ENCODE measurements around the gene NT5DC2. TPM values are rescaled to one million over a fixed set of nuclear protein-coding genes. Genes with fewer than 3 reads are reported as not detected.

The NT5DC2 gene
- total RNA-seq, 1 experiment from 2014 or later = 377 TPM

DNA sequence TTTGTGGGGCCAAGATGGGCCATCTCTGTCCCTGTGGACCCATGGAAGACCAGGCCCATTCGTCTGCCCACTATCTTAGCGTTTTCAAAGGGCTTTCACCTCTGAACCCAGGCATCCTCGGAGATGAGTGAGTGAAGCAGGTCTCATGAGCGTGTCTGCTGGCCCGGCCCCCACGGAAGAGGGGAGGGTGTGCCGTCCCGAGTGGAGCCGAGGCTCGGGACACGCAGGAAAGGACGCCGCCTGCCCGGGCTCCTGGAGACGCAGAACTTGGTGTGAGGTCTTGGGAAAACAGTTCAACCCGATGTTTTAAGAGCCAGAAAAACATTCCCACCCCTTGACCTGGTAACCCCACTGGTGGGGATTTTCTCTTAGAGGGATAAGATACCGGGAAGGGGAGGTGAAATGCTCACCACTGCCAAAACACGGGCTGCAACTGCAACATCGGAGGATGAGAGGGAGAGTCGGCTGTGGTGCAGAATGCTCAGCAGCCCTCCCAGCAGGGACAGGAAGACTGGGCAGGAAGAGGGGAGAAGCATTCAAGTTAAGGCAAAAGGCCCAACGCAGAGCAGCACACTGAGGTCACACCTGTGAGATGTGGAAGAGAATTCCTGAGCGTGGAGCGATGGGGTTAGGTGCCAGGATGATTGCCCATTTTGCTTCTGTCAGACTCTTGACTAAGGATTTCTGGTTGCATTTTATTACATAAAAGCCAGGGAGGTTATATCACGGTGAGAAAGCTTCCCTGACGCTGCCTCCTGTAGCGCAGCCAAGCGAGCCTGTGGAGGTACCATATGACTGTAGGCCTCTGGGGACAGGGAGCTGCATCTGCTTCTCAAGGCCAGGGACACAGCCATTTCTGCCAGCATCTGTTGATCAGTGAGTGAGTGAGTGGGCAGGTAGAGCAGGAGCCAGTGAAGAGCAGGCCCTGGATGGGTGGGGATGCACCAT is 52.6 kb downstream of the NT5DC2 start:
- ChIA-PET CTCF (interaction anchor here (0.7 to 2.5 kb wide), 8 partner anchors 10 to 204 kb away, joined by 3 to 12 read pairs (median 6); partner anchors contain the start of genes PBRM1, STAB1 and UQCC5), POLR2A (no interaction called here)
- Mint-ChIP-seq H3K9me3 (no peaks in the 10 kb centered on the region), H3K27ac (peak overlapping the region; percentile 50; the same call in 1 of the 2 replicates), H3K36me3 (peaks cover 55% of the 10 kb centered on the region), H3K27me3 (ENCODE audit: low read depth) (no peaks in the 10 kb centered on the region), H3K4me3 (no peak overlapping the region), H3K4me1 (no peaks in the 10 kb centered on the region)
- no peak for DNase-seq (ENCODE audit: low spot score)
- ATAC-seq = no peak
- no peak for TF ChIP-seq PRRX2 (CRISPR knock-in tag; IDR thresholded peaks at IDR 0.05)
- no peak for TF ChIP-seq ZNF423 (CRISPR knock-in tag; IDR thresholded peaks at IDR 0.05)
- TF ChIP-seq, protein P1, sequence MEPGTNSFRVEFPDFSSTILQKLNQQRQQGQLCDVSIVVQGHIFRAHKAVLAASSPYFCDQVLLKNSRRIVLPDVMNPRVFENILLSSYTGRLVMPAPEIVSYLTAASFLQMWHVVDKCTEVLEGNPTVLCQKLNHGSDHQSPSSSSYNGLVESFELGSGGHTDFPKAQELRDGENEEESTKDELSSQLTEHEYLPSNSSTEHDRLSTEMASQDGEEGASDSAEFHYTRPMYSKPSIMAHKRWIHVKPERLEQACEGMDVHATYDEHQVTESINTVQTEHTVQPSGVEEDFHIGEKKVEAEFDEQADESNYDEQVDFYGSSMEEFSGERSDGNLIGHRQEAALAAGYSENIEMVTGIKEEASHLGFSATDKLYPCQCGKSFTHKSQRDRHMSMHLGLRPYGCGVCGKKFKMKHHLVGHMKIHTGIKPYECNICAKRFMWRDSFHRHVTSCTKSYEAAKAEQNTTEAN (CRISPR knock-in tag; IDR thresholded peaks at IDR 0.05) = no peak
- no peak for TF ChIP-seq SMAD3 (CRISPR knock-in tag; IDR thresholded peaks at IDR 0.05; ENCODE audit: borderline replicate concordance)
- no peak for TF ChIP-seq ZNF396 (CRISPR knock-in tag; IDR thresholded peaks at IDR 0.05; ENCODE audit: borderline replicate concordance)
- no peak for TF ChIP-seq MXD4 (CRISPR knock-in tag; IDR thresholded peaks at IDR 0.05; ENCODE audit: borderline replicate concordance)
- TF ChIP-seq, protein P2, sequence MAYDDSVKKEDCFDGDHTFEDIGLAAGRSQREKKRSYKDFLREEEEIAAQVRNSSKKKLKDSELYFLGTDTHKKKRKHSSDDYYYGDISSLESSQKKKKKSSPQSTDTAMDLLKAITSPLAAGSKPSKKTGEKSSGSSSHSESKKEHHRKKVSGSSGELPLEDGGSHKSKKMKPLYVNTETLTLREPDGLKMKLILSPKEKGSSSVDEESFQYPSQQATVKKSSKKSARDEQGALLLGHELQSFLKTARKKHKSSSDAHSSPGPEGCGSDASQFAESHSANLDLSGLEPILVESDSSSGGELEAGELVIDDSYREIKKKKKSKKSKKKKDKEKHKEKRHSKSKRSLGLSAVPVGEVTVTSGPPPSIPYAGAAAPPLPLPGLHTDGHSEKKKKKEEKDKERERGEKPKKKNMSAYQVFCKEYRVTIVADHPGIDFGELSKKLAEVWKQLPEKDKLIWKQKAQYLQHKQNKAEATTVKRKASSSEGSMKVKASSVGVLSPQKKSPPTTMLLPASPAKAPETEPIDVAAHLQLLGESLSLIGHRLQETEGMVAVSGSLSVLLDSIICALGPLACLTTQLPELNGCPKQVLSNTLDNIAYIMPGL (CRISPR knock-in tag; IDR thresholded peaks at IDR 0.05) = no peak
- no peak for TF ChIP-seq MYBL2 (CRISPR knock-in tag; IDR thresholded peaks at IDR 0.05)
- no peak for TF ChIP-seq FOXJ3 (CRISPR knock-in tag; IDR thresholded peaks at IDR 0.05; ENCODE audit: borderline replicate concordance)
- no peak for TF ChIP-seq CTCF (IDR thresholded peaks at IDR 0.05)
- no peak for TF ChIP-seq OVOL2 (CRISPR knock-in tag; IDR thresholded peaks at IDR 0.05; ENCODE audit: borderline replicate concordance)
- no peak for TF ChIP-seq GTF2I (CRISPR knock-in tag; conservative IDR thresholded peaks at IDR 0.05)
- no peak for TF ChIP-seq ATF1 (CRISPR knock-in tag; IDR thresholded peaks at IDR 0.05)
- no peak for TF ChIP-seq ETV6 (CRISPR knock-in tag; IDR thresholded peaks at IDR 0.05)
- no peak for TF ChIP-seq NR3C1 (CRISPR knock-in tag; conservative IDR thresholded peaks at IDR 0.05; ENCODE audit: low read depth)

GRCh38 chr3:52479877-52480575 is 53.6 kb downstream of the NT5DC2 start:
- CTCF ChIA-PET = interaction anchor here (1.2 kb wide), 1 partner anchor 9 kb away, joined by 4 read pairs; no protein-coding TSS in a partner anchor
- DNase-seq (ENCODE audit: low spot score) = no peak
- no peaks in the 10 kb centered on the region for H3K4me1 Mint-ChIP-seq
- ATAC-seq = no peak
- no peak overlapping the region for H3K27ac Mint-ChIP-seq
- peaks cover 60% of the 10 kb centered on the region for H3K36me3 Mint-ChIP-seq
- H3K4me3 Mint-ChIP-seq = no peak overlapping the region
- POLR2A ChIA-PET = no interaction called here
- H3K9me3 Mint-ChIP-seq = no peaks in the 10 kb centered on the region
- no peaks in the 10 kb centered on the region for H3K27me3 Mint-ChIP-seq (ENCODE audit: low read depth)
- TF ChIP-seq CBFB (CRISPR knock-in tag; IDR thresholded peaks at IDR 0.05; ENCODE audit: low read depth) = no peak
- TF ChIP-seq NFYB (CRISPR knock-in tag; conservative IDR thresholded peaks at IDR 0.05; ENCODE audit: low read depth) = no peak
- no peak for TF ChIP-seq ESRRA (CRISPR knock-in tag; IDR thresholded peaks at IDR 0.05; ENCODE audit: borderline replicate concordance)
- TF ChIP-seq AFF4 (CRISPR knock-in tag; IDR thresholded peaks at IDR 0.05; ENCODE audit: borderline replicate concordance) = no peak
- TF ChIP-seq, protein P3, sequence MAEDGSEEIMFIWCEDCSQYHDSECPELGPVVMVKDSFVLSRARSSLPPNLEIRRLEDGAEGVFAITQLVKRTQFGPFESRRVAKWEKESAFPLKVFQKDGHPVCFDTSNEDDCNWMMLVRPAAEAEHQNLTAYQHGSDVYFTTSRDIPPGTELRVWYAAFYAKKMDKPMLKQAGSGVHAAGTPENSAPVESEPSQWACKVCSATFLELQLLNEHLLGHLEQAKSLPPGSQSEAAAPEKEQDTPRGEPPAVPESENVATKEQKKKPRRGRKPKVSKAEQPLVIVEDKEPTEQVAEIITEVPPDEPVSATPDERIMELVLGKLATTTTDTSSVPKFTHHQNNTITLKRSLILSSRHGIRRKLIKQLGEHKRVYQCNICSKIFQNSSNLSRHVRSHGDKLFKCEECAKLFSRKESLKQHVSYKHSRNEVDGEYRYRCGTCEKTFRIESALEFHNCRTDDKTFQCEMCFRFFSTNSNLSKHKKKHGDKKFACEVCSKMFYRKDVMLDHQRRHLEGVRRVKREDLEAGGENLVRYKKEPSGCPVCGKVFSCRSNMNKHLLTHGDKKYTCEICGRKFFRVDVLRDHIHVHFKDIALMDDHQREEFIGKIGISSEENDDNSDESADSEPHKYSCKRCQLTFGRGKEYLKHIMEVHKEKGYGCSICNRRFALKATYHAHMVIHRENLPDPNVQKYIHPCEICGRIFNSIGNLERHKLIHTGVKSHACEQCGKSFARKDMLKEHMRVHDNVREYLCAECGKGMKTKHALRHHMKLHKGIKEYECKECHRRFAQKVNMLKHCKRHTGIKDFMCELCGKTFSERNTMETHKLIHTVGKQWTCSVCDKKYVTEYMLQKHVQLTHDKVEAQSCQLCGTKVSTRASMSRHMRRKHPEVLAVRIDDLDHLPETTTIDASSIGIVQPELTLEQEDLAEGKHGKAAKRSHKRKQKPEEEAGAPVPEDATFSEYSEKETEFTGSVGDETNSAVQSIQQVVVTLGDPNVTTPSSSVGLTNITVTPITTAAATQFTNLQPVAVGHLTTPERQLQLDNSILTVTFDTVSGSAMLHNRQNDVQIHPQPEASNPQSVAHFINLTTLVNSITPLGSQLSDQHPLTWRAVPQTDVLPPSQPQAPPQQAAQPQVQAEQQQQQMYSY (CRISPR knock-in tag; IDR thresholded peaks at IDR 0.05) = no peak
- TF ChIP-seq ZNF423 (CRISPR knock-in tag; IDR thresholded peaks at IDR 0.05) = no peak
- no peak for TF ChIP-seq SOX15 (CRISPR knock-in tag; IDR thresholded peaks at IDR 0.05)

Measured in WTC11 (cell line).